Esophagus squamous epithelium (tissue), 4 donors: Measurements from ENCODE around the gene SRRT.

Source experiments
- CTCF ChIP-seq, 6 experiments: fragments of 450-650 bp in 4 of 6; fragments of 200-600 bp in 2 of 6; sonication (generic) in 2 of 6; IDR thresholded peaks; one replicate each; pipeline ENCODE4 v1.5.1; 2016 to 2019; ENCODE audit warnings: antibody characterized with exemption in 6 of 6, mild to moderate bottlenecking in 4 of 6, moderate library complexity in 4 of 6
- POLR2A ChIP-seq, 4 donors: fragments of 450-650 bp; IDR thresholded peaks; one replicate each; pipeline ENCODE4 v1.6.1; 2017; ENCODE audit warnings: antibody characterized with exemption in 4 of 4, mild to moderate bottlenecking in 4 of 4, moderate library complexity in 3 of 4

DNA sequence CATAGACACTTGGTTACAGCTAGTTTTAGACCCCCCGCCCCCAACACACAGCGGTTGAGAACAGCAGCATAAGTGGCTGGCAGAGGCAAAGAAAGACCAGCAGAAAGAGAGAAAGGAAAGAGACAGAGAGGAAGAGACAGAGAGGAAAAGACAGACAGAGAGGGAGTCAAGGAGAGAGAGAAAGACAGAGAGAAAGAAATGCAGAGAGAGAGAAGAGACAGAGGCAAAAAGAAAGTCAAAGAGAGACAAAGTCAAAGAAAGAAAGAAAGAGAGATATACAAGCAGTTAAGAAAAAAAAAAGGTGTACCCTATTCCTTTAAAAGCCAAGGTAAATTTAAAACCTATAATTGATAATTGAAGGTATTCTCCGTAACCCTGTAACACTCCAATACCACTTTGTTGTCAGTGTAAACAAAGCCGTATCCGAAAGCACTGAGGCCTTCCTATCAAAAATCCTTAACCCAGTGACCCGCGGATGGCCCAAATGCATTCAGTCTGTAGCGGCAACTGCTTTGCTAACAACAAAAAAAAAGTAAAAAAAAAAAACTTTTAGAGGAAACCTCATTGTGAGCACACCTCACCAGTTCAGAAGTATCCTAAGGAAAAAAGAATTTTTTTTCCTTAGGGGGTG is 34.3 kb upstream of the SRRT start:
- no peak for TF ChIP-seq CTCF (IDR thresholded peaks at IDR 0.05)
- TF ChIP-seq POLR2A (IDR thresholded peaks at IDR 0.05): no peak
